Measurements from ENCODE around the gene DDR1. TPM values are rescaled to one million over a fixed set of nuclear protein-coding genes. Genes with fewer than 3 reads are reported as not detected.

DDR1 gene
- total and polyA plus RNA-seq, 2 experiments from 2014 or later = 58.3 to 154 TPM

DNA sequence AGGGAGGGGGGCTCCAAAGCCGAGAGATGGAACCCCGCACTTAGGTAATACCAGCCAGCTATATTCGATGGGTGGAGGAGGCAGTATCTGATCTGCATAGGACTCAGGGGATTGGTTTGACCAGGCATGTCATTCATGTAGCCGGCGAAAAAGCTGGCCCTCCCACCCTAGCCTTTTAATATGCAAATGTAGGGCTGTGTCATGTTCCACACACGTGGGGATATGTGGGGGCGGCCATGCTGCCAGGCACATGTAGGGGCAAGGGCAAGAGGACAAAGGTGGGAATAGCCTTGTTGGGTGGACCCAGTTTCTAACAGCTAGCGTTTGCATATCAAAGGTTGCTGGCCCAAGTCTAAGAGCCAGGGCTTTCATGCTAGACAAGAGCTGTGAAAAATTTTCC is 39.1 kb upstream of the DDR1 start:
- Histone ChIP-seq H3F3A (replicated peaks; ENCODE audit: low read depth) (peaks cover 8% of the 10 kb centered on the region; the same call in 1 of the 2 replicates), H4K20me1 (replicated peaks; ENCODE audit: insufficient read depth) (no peaks in the 10 kb centered on the region), H3K27me3 (ENCODE audit: insufficient read depth) (no peaks in the 10 kb centered on the region), H3K4me3 (no peak overlapping the region), H3K4me2 (peak overlapping the region; percentile 65; the same call in 1 of the 2 replicates), H3K79me2 (replicated peaks; ENCODE audit: insufficient read depth) (peaks cover 15% of the 10 kb centered on the region), H3K36me3 (ENCODE audit: insufficient read depth) (peaks cover 21% of the 10 kb centered on the region; the same call in 1 of the 2 replicates), H3K4me1 (ENCODE audit: insufficient read depth) (peaks cover 64% of the 10 kb centered on the region), H3K9me2 (ENCODE audit: insufficient read depth) (0 out of 2 replicates have a peak, but pooled peaks cover 6% of the 10 kb centered on the region), H3K27ac (ENCODE audit: low read depth) (peak overlapping the region; percentile 90), H2AFZ (no peak overlapping the region)
- TF ChIP-seq, protein P1, sequence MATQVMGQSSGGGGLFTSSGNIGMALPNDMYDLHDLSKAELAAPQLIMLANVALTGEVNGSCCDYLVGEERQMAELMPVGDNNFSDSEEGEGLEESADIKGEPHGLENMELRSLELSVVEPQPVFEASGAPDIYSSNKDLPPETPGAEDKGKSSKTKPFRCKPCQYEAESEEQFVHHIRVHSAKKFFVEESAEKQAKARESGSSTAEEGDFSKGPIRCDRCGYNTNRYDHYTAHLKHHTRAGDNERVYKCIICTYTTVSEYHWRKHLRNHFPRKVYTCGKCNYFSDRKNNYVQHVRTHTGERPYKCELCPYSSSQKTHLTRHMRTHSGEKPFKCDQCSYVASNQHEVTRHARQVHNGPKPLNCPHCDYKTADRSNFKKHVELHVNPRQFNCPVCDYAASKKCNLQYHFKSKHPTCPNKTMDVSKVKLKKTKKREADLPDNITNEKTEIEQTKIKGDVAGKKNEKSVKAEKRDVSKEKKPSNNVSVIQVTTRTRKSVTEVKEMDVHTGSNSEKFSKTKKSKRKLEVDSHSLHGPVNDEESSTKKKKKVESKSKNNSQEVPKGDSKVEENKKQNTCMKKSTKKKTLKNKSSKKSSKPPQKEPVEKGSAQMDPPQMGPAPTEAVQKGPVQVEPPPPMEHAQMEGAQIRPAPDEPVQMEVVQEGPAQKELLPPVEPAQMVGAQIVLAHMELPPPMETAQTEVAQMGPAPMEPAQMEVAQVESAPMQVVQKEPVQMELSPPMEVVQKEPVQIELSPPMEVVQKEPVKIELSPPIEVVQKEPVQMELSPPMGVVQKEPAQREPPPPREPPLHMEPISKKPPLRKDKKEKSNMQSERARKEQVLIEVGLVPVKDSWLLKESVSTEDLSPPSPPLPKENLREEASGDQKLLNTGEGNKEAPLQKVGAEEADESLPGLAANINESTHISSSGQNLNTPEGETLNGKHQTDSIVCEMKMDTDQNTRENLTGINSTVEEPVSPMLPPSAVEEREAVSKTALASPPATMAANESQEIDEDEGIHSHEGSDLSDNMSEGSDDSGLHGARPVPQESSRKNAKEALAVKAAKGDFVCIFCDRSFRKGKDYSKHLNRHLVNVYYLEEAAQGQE (IDR thresholded peaks at IDR 0.05; ENCODE audit: unreplicated experiment) = no peak
- TF ChIP-seq ZNF114 (CRISPR knock-in tag; IDR thresholded peaks at IDR 0.05) (no peak), CREB1 (CRISPR knock-in tag; IDR thresholded peaks at IDR 0.05; ENCODE audit: low read depth) (peak; percentile 40; the same call in 1 of the 2 replicates), JUNB (IDR thresholded peaks at IDR 0.05; ENCODE audit: unreplicated experiment) (no peak), POLR2AphosphoS5 (IDR thresholded peaks at IDR 0.05; ENCODE audit: low read depth) (no peak; the same call in 1 of the 2 replicates), NANOG (IDR thresholded peaks at IDR 0.05; ENCODE audit: borderline replicate concordance) (no peak), STAT1 (IDR thresholded peaks at IDR 0.05; ENCODE audit: unreplicated experiment) (no peak)
- TF ChIP-seq, protein P2, sequence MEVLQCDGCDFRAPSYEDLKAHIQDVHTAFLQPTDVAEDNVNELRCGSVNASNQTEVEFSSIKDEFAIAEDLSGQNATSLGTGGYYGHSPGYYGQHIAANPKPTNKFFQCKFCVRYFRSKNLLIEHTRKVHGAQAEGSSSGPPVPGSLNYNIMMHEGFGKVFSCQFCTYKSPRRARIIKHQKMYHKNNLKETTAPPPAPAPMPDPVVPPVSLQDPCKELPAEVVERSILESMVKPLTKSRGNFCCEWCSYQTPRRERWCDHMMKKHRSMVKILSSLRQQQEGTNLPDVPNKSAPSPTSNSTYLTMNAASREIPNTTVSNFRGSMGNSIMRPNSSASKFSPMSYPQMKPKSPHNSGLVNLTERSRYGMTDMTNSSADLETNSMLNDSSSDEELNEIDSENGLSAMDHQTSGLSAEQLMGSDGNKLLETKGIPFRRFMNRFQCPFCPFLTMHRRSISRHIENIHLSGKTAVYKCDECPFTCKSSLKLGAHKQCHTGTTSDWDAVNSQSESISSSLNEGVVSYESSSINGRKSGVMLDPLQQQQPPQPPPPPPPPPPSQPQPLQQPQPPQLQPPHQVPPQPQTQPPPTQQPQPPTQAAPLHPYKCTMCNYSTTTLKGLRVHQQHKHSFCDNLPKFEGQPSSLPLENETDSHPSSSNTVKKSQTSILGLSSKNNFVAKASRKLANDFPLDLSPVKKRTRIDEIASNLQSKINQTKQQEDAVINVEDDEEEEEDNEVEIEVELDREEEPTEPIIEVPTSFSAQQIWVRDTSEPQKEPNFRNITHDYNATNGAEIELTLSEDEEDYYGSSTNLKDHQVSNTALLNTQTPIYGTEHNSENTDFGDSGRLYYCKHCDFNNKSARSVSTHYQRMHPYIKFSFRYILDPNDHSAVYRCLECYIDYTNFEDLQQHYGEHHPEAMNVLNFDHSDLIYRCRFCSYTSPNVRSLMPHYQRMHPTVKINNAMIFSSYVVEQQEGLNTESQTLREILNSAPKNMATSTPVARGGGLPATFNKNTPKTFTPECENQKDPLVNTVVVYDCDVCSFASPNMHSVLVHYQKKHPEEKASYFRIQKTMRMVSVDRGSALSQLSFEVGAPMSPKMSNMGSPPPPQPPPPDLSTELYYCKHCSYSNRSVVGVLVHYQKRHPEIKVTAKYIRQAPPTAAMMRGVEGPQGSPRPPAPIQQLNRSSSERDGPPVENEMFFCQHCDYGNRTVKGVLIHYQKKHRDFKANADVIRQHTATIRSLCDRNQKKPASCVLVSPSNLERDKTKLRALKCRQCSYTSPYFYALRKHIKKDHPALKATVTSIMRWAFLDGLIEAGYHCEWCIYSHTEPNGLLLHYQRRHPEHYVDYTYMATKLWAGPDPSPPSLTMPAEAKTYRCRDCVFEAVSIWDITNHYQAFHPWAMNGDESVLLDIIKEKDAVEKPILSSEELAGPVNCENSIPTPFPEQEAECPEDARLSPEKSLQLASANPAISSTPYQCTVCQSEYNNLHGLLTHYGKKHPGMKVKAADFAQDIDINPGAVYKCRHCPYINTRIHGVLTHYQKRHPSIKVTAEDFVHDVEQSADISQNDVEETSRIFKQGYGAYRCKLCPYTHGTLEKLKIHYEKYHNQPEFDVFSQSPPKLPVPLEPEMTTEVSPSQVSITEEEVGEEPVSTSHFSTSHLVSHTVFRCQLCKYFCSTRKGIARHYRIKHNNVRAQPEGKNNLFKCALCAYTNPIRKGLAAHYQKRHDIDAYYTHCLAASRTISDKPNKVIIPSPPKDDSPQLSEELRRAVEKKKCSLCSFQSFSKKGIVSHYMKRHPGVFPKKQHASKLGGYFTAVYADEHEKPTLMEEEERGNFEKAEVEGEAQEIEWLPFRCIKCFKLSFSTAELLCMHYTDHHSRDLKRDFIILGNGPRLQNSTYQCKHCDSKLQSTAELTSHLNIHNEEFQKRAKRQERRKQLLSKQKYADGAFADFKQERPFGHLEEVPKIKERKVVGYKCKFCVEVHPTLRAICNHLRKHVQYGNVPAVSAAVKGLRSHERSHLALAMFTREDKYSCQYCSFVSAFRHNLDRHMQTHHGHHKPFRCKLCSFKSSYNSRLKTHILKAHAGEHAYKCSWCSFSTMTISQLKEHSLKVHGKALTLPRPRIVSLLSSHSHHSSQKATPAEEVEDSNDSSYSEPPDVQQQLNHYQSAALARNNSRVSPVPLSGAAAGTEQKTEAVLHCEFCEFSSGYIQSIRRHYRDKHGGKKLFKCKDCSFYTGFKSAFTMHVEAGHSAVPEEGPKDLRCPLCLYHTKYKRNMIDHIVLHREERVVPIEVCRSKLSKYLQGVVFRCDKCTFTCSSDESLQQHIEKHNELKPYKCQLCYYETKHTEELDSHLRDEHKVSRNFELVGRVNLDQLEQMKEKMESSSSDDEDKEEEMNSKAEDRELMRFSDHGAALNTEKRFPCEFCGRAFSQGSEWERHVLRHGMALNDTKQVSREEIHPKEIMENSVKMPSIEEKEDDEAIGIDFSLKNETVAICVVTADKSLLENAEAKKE (CRISPR knock-in tag; IDR thresholded peaks at IDR 0.05) = no peak
- peaks cover 12% of the 10 kb centered on the region for H3K27me3 Mint-ChIP-seq (ENCODE audit: insufficient read depth, low read depth, poor library complexity)
- H3K4me3 Mint-ChIP-seq = no peak overlapping the region
- H3K4me1 Mint-ChIP-seq = peaks cover 63% of the 10 kb centered on the region
- peaks cover 72% of the 10 kb centered on the region for H3K36me3 Mint-ChIP-seq (ENCODE audit: low read depth)
- ATAC-seq (peak; percentile 11), DNase-seq (ENCODE audit: low spot score) (peak; percentile 76)
- H3K9me3 Mint-ChIP-seq = peaks cover 31% of the 10 kb centered on the region
- no peak overlapping the region for H3K27ac Mint-ChIP-seq

All from GM23338 (cell line).